Breast epithelium (tissue), 4 donors: ENCODE data around the gene IL17C. TPM values are rescaled to one million over a fixed set of nuclear protein-coding genes. Genes with fewer than 3 reads are reported as not detected.
A peak's percentile ranks its signal among the peaks of the same experiment; 100 is the strongest.

Experiments
- DNase-seq, 2 donors: peaks; one replicate each; pipeline ENCODE4 v3.0.0-alpha.2; 2019; ENCODE audit warnings: low spot score in 2 of 2
- H3K27ac ChIP-seq, 2 donors: fragments of 200-600 bp; sonication (generic) in 1 of 2; one replicate each; pipeline ENCODE4 v1.5.1; 2016 to 2019; ENCODE audit warnings: mild to moderate bottlenecking in 1 of 2
- H3K27me3 ChIP-seq, 2 donors: fragments of 200-600 bp; sonication (generic) in 1 of 2; one replicate each; pipeline versions ENCODE4 v1.5.1 to v1.6.0; 2017 to 2019; ENCODE audit warnings: control low read depth in 1 of 2, mild to moderate bottlenecking in 1 of 2
- H3K36me3 ChIP-seq: fragments of 200-600 bp; one replicate; pipeline ENCODE4 v1.5.1; 2019
- H3K4me1 ChIP-seq, 2 donors: fragments of 200-600 bp; sonication (generic); one replicate each; pipeline ENCODE4 v1.5.1; 2016 to 2019; ENCODE audit warnings: control low read depth in 1 of 2
- H3K4me3 ChIP-seq, 3 donors: fragments of 200-600 bp; sonication (generic); 1 replicate in 2 of 3; 2 replicates in 1 of 3; pipeline ENCODE4 v1.5.1; 2016 to 2019; ENCODE audit warnings: mild to moderate bottlenecking in 3 of 3, moderate library complexity in 2 of 3
- H3K9me3 ChIP-seq, 2 donors: fragments of 200-600 bp; sonication (generic) in 1 of 2; one replicate each; pipeline ENCODE4 v1.5.1; 2016 to 2019; ENCODE audit warnings: control low read depth in 1 of 2
- POLR2A ChIP-seq: fragments of 450-650 bp; IDR thresholded peaks from one replicate; pipeline ENCODE4 v1.6.1; 2016; ENCODE audit warnings: antibody characterized with exemption, mild to moderate bottlenecking, moderate library complexity
- POLR2AphosphoS5 ChIP-seq, 3 donors: sonication (generic); formaldehyde crosslinking; IDR thresholded peaks; one replicate each; pipeline ENCODE4 v1.6.1; 2017; ENCODE audit warnings: antibody characterized with exemption in 3 of 3
- intact Hi-C: fragments of 100-400 bp; cut with DNase I; formaldehyde crosslinking; loops from one replicate; pipeline ENCODE4 v1.15.1; 2023; ENCODE audit warnings: low total_unique reads
- total RNA-seq, 3 donors: library from RNA; depleted of rRNA; stranded (reverse); fragments of >200 nt; gene quantifications; one replicate each; pipeline ENCODE4 v1.1.0, GENCODE V29; 2016
- TF ChIP-seq, protein P1 (sequence below), 3 donors: fragments of 450-650 bp; IDR thresholded peaks; one replicate each; pipeline ENCODE4 v1.5.1; 2016 to 2017; ENCODE audit warnings: antibody characterized with exemption in 3 of 3, mild to moderate bottlenecking in 3 of 3, moderate library complexity in 3 of 3

IL17C gene
- total RNA-seq, 3 donors from 2014 or later = not detected

GRCh38 chr16:88649924-88650748 lies 11.8 kb downstream of the IL17C start:
- DNase-seq = no peak
- Histone ChIP-seq H3K27ac (peak overlapping the region; percentile 48 to 71), H3K4me1 (peaks cover 3% of the 10 kb centered on the region in 2 donors), H3K9me3 (no peaks in the 10 kb centered on the region), H3K36me3 (no peaks in the 10 kb centered on the region), H3K27me3 (no peaks in the 10 kb centered on the region), H3K4me3 (peak overlapping the region; percentile 84 to 86 (median 86))
- TF ChIP-seq POLR2AphosphoS5 (IDR thresholded peaks at IDR 0.05) (no peak), POLR2A (no peak)
- TF ChIP-seq, protein P1, sequence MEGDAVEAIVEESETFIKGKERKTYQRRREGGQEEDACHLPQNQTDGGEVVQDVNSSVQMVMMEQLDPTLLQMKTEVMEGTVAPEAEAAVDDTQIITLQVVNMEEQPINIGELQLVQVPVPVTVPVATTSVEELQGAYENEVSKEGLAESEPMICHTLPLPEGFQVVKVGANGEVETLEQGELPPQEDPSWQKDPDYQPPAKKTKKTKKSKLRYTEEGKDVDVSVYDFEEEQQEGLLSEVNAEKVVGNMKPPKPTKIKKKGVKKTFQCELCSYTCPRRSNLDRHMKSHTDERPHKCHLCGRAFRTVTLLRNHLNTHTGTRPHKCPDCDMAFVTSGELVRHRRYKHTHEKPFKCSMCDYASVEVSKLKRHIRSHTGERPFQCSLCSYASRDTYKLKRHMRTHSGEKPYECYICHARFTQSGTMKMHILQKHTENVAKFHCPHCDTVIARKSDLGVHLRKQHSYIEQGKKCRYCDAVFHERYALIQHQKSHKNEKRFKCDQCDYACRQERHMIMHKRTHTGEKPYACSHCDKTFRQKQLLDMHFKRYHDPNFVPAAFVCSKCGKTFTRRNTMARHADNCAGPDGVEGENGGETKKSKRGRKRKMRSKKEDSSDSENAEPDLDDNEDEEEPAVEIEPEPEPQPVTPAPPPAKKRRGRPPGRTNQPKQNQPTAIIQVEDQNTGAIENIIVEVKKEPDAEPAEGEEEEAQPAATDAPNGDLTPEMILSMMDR (IDR thresholded peaks at IDR 0.05) = no peak
- intact Hi-C loops = no loop called here

DNA sequence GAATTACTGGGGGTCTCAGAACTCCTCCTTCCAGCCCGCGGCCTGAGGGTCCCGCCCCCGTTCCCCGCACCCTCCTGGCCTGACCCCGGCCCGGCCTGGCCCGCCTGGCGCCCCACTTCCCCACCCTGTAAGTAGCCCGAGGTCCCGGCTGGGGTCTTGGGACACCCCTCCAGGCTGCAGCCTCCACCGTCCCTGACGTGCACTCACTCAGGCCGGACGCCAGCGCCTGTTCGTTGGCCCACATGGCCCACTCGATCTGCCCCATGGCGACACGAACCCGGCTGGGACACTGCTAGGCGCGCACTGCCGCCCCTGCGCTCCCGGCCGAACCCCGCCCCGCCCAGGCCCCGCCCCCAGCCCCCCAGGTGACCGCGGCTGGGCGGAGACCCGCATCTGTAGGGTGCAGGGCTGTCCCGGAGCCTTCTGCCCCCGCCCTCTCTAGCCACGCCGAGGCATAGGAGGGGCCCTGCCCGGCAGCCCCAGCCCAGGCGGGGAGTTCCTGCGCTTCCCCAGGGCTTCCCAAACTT lies 12.4 kb downstream of the IL17C start, which contains the start of gene CYBA:
Gene CYBA (minus strand): TSS at position 305 of the 527 bp plus-strand sequence. CDS start 40 bp downstream, at position 265.
- peak within 1 kb of the TSS; percentile 48 to 71 for H3K27ac ChIP-seq
- H3K4me3 ChIP-seq = peak within 1 kb of the TSS; percentile 84 to 86 (median 86)
- H3K36me3 ChIP-seq = no peaks in the 10 kb centered on the region
- peak in 1 of 2 donors; percentile 49 for DNase-seq
- peaks cover 3% of the 10 kb centered on the region in 2 donors for H3K4me1 ChIP-seq
- no peaks in the 10 kb centered on the region for H3K9me3 ChIP-seq
- TF ChIP-seq, protein P1 (IDR thresholded peaks at IDR 0.05) = no peak
- TF ChIP-seq POLR2AphosphoS5 (IDR thresholded peaks at IDR 0.05) (no peak), POLR2A (no peak)
- no peaks in the 10 kb centered on the region for H3K27me3 ChIP-seq
- intact Hi-C loops = no loop called here

GRCh38 chr16:88651276-88651988 lies 13.1 kb downstream of the IL17C start:
- intact Hi-C loops = no loop called here
- DNase-seq = peak in 1 of 2 donors; percentile 41
- no peaks in the 10 kb centered on the region for H3K36me3 ChIP-seq
- TF ChIP-seq POLR2AphosphoS5 (IDR thresholded peaks at IDR 0.05) (peak in 1 of 3 donors; percentile 11), POLR2A (no peak)
- H3K9me3 ChIP-seq = no peaks in the 10 kb centered on the region
- peaks cover 3% of the 10 kb centered on the region in 2 donors for H3K4me1 ChIP-seq
- H3K4me3 ChIP-seq = peak overlapping the region; percentile 84 to 86 (median 86)
- no peaks in the 10 kb centered on the region for H3K27me3 ChIP-seq
- H3K27ac ChIP-seq = peak overlapping the region; percentile 48 to 71

DNA sequence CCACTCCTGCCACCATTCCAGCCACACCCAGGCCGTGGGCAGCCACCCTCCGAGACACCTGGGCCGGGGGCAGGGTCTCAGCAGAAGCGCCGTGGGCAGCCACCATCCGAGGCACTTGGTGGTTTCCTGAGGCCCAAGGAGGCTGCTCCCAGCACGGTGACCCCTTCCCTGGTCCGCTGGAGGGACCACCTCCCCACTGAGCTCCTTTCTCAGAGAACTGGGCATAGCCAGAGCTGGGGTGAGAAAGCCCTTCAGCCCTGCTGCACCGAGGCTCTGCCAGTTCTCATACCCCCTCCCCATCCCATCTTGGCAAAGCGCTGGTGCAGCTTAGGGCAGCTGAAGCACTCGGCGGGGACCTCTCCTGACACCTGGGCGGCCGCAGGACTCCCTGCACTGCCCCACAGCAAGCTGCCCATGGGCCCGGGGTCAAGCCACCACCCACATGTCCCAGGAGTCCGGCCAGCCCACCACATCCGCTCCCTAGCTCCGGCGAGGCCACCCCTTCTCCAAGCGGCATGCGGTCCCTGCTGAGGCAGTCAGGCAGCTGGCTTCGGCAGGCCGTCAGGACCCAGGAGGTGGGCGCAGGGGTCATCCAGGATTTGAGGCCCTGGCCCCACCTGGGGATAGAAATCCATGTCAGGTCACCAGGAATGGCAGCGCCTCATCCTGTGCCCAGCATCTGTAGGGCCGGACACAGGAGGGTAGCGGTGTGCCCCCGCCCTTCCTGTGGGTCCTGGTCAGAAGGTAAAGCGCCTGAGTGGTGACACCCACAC lies 13.8 kb downstream of the IL17C start:
- TF ChIP-seq POLR2AphosphoS5 (IDR thresholded peaks at IDR 0.05) (no peak), POLR2A (no peak)
- TF ChIP-seq, protein P1 (IDR thresholded peaks at IDR 0.05) = no peak
- H3K4me3 ChIP-seq = no peak overlapping the region
- peaks cover 3% of the 10 kb centered on the region in 2 donors for H3K4me1 ChIP-seq
- H3K27me3 ChIP-seq = no peaks in the 10 kb centered on the region
- H3K27ac ChIP-seq = peak overlapping the region; percentile 48 to 71
- no peaks in the 10 kb centered on the region for H3K36me3 ChIP-seq
- H3K9me3 ChIP-seq = no peaks in the 10 kb centered on the region
- intact Hi-C loops = no loop called here
- DNase-seq = no peak

- TF ChIP-seq POLR2A = no peak
- H3K9me3 ChIP-seq = no peaks in the 10 kb centered on the region
- H3K27ac ChIP-seq = no peak overlapping the region
- H3K36me3 ChIP-seq = no peaks in the 10 kb centered on the region
- intact Hi-C loops = no loop called here
- no peaks in the 10 kb centered on the region for H3K27me3 ChIP-seq
- DNase-seq = no peak
- H3K4me1 ChIP-seq = peaks cover 3% of the 10 kb centered on the region in 2 donors
- no peak overlapping the region for H3K4me3 ChIP-seq
Measured at GRCh38 chr16:88652762-88653063, 14.3 kb downstream of the IL17C start.
